HG03521 (cell line): ENCODE data around the gene RTCB.

Experiments
- ATAC-seq: cut with Tn5 transposase; IDR thresholded peaks from one replicate; pipeline ENCODE4 v1.9.1; 2021; ENCODE audit warnings: mild to moderate bottlenecking, moderate library complexity; ENCODE audit not compliant: unreplicated experiment

The RTCB gene

GRCh38 chr22:32340411-32340810 is 71.6 kb downstream of the RTCB start:
- no peak for ATAC-seq

- ATAC-seq = no peak
Observed at GRCh38 chr22:32339190-32340012, 72.6 kb downstream of the RTCB start.

GRCh38 chr22:32338757-32339156 is 73.3 kb downstream of the RTCB start:
- ATAC-seq = no peak
